ENCODE measurements around the gene C2CD2L. TPM values are rescaled to one million over a fixed set of nuclear protein-coding genes. Genes with fewer than 3 reads are reported as not detected.

C2CD2L gene
- polyA plus RNA-seq, 1 of the 3 experiments (the other 2 are of a cell fraction): 8.6 TPM

DNA sequence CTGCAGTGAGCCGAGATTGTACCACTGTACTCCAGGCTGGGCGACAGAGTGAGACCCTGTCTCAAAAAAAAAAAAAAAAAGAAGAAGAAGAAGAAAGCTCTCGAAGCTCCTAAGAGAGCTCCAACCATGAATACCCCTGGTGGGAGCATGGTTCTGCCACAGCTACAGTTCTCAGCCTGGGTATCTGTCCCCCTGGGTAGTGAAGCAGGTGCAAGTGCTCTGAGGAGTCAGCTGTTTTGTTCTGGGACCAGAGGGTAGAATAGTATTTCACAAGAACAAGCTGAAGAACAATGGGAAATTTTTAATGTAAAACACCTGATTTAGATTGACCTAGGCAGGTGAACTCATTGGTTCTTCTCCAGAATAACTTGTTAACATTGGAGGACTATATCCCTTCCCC is 45.9 kb upstream of the C2CD2L start:
- ChIA-PET CTCF (interaction anchor here (1.4 to 1.6 kb wide), 2 partner anchors 41 to 145 kb away, joined by 3 to 4 read pairs; partner anchors contain the start of gene CBL), POLR2A (interaction anchor here (0.6 kb wide), 1 partner anchor 81 kb away, joined by 3 read pairs; no protein-coding TSS in a partner anchor)
- Histone ChIP-seq H3K79me2 (ENCODE audit: insufficient read depth) (peaks cover 19% of the 10 kb centered on the region), H3K9ac (no peak overlapping the region), H3K27ac (ENCODE audit: low read depth in 2 of 2, low read length in 1 of 2) (no peak overlapping the region), H3K36me3 (replicated peaks in 1 of 2; ENCODE audit: control insufficient read depth in 1 of 2, insufficient read depth in 2 of 2, low read length in 1 of 2) (peaks cover 0 to 4% of the 10 kb centered on the region in 2 experiments), H3K27me3 (ENCODE audit: insufficient read depth) (no peaks in the 10 kb centered on the region), H3K4me1 (ENCODE audit: control insufficient read depth in 1 of 2, insufficient read depth in 2 of 2, low read depth in 1 of 2, low read length in 1 of 2) (peaks cover 4 to 6% of the 10 kb centered on the region in 2 experiments; a peak in 2 of 4 replicates), H3K9me2 (no peaks in the 10 kb centered on the region), H3F3A (replicated peaks; ENCODE audit: insufficient read depth) (peaks cover 19% of the 10 kb centered on the region), H3K4me2 (no peak overlapping the region), H3K4me3 (ENCODE audit: low read depth in 2 of 2, low read length in 1 of 2) (no peak overlapping the region), H4K20me1 (ENCODE audit: insufficient read depth) (no peaks in the 10 kb centered on the region), H2AFZ (ENCODE audit: low read depth) (no peak overlapping the region), H3K9me3 (no peaks in the 10 kb centered on the region)
- WGBS (ENCODE audit: low lambda C conversion rate): 84% methylated on average over 3 of the region's 3 CpGs
- no peak for TF ChIP-seq CHD2 (IDR thresholded peaks at IDR 0.05; ENCODE audit: low read length, partially characterized antibody)
- no peak for TF ChIP-seq RAD21 (IDR thresholded peaks at IDR 0.05; ENCODE audit: low read length)
- TF ChIP-seq FOXJ3 (CRISPR knock-in tag; IDR thresholded peaks at IDR 0.05): no peak
- TF ChIP-seq TEAD4 (IDR thresholded peaks at IDR 0.05; ENCODE audit: borderline replicate concordance, insufficient read depth): no peak
- TF ChIP-seq, protein P1, sequence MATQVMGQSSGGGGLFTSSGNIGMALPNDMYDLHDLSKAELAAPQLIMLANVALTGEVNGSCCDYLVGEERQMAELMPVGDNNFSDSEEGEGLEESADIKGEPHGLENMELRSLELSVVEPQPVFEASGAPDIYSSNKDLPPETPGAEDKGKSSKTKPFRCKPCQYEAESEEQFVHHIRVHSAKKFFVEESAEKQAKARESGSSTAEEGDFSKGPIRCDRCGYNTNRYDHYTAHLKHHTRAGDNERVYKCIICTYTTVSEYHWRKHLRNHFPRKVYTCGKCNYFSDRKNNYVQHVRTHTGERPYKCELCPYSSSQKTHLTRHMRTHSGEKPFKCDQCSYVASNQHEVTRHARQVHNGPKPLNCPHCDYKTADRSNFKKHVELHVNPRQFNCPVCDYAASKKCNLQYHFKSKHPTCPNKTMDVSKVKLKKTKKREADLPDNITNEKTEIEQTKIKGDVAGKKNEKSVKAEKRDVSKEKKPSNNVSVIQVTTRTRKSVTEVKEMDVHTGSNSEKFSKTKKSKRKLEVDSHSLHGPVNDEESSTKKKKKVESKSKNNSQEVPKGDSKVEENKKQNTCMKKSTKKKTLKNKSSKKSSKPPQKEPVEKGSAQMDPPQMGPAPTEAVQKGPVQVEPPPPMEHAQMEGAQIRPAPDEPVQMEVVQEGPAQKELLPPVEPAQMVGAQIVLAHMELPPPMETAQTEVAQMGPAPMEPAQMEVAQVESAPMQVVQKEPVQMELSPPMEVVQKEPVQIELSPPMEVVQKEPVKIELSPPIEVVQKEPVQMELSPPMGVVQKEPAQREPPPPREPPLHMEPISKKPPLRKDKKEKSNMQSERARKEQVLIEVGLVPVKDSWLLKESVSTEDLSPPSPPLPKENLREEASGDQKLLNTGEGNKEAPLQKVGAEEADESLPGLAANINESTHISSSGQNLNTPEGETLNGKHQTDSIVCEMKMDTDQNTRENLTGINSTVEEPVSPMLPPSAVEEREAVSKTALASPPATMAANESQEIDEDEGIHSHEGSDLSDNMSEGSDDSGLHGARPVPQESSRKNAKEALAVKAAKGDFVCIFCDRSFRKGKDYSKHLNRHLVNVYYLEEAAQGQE (IDR thresholded peaks at IDR 0.05; ENCODE audit: low read depth, low read length): no peak
- TF ChIP-seq GATA2 (CRISPR knock-in tag; IDR thresholded peaks at IDR 0.05): no peak
- TF ChIP-seq, protein P2, sequence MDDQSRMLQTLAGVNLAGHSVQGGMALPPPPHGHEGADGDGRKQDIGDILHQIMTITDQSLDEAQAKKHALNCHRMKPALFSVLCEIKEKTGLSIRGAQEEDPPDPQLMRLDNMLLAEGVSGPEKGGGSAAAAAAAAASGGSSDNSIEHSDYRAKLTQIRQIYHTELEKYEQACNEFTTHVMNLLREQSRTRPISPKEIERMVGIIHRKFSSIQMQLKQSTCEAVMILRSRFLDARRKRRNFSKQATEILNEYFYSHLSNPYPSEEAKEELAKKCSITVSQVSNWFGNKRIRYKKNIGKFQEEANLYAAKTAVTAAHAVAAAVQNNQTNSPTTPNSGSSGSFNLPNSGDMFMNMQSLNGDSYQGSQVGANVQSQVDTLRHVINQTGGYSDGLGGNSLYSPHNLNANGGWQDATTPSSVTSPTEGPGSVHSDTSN (IDR thresholded peaks at IDR 0.05): no peak
- TF ChIP-seq, protein P3, sequence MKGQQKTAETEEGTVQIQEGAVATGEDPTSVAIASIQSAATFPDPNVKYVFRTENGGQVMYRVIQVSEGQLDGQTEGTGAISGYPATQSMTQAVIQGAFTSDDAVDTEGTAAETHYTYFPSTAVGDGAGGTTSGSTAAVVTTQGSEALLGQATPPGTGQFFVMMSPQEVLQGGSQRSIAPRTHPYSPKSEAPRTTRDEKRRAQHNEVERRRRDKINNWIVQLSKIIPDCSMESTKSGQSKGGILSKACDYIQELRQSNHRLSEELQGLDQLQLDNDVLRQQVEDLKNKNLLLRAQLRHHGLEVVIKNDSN (IDR thresholded peaks at IDR 0.05; ENCODE audit: borderline replicate concordance, low read depth): no peak
- no peak for TF ChIP-seq JUND (IDR thresholded peaks at IDR 0.05)
- DNase-seq: no peak

DNA sequence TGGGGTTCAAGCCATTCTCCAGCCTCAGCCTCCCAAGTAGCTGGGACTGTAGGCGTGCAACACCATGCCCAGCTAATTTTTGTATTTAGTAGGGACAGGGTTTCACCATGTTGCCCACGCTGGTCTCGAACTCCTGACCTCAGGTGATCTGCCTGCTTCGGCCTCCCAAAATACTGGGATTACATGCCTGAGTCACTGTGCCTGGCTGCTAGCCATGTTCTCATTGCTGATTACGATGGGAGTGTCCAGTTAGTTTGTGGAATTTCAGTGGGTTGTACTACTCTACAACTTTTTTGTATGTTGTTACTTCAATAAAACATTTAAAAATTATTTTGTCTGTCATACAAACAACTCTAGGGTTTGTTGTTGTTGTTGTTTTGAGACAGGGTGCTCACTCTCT is 44.4 kb upstream of the C2CD2L start:
- H3K9me2 ChIP-seq: no peaks in the 10 kb centered on the region
- ChIA-PET CTCF (interaction anchor here (1.4 kb wide), 1 partner anchor 40 kb away, joined by 3 read pairs; no protein-coding TSS in a partner anchor), POLR2A (no interaction called here)
- peaks cover 4 to 9% of the 10 kb centered on the region in 2 experiments; a peak in 2 of 4 replicates for H3K4me1 ChIP-seq (ENCODE audit: control insufficient read depth in 1 of 2, insufficient read depth in 2 of 2, low read depth in 1 of 2, low read length in 1 of 2)
- H3K27me3 ChIP-seq (ENCODE audit: insufficient read depth): no peaks in the 10 kb centered on the region
- DNase-seq: no peak
- H3K4me3 ChIP-seq (ENCODE audit: low read depth in 2 of 2, low read length in 1 of 2): no peak overlapping the region
- H3K9me3 ChIP-seq: no peaks in the 10 kb centered on the region
- no peaks in the 10 kb centered on the region for H4K20me1 ChIP-seq (ENCODE audit: insufficient read depth)
- H3K27ac ChIP-seq (ENCODE audit: low read depth in 2 of 2, low read length in 1 of 2): no peak overlapping the region
- H3K4me2 ChIP-seq: no peak overlapping the region
- H3K79me2 ChIP-seq (ENCODE audit: insufficient read depth): peaks cover 22% of the 10 kb centered on the region
- H3K9ac ChIP-seq: no peak overlapping the region
- H2AFZ ChIP-seq (ENCODE audit: low read depth): no peak overlapping the region
- 83% methylated on average over 5 of the region's 5 CpGs for WGBS (ENCODE audit: low lambda C conversion rate)
- peaks cover 23% of the 10 kb centered on the region for H3F3A ChIP-seq (replicated peaks; ENCODE audit: insufficient read depth)
- H3K36me3 ChIP-seq (replicated peaks in 1 of 2; ENCODE audit: control insufficient read depth in 1 of 2, insufficient read depth in 2 of 2, low read length in 1 of 2): peaks cover 0 to 4% of the 10 kb centered on the region in 2 experiments
- no peak for TF ChIP-seq NFIC (IDR thresholded peaks at IDR 0.05; ENCODE audit: borderline replicate concordance)
- TF ChIP-seq POLR2AphosphoS5 (IDR thresholded peaks at IDR 0.05; ENCODE audit: low read depth, low read length): no peak
- TF ChIP-seq, protein P1 (IDR thresholded peaks at IDR 0.05; ENCODE audit: low read depth, low read length): no peak
- TF ChIP-seq, protein P2 (IDR thresholded peaks at IDR 0.05): no peak
- no peak for TF ChIP-seq YY1 (IDR thresholded peaks at IDR 0.05; ENCODE audit: low read depth)
- TF ChIP-seq, protein P4, sequence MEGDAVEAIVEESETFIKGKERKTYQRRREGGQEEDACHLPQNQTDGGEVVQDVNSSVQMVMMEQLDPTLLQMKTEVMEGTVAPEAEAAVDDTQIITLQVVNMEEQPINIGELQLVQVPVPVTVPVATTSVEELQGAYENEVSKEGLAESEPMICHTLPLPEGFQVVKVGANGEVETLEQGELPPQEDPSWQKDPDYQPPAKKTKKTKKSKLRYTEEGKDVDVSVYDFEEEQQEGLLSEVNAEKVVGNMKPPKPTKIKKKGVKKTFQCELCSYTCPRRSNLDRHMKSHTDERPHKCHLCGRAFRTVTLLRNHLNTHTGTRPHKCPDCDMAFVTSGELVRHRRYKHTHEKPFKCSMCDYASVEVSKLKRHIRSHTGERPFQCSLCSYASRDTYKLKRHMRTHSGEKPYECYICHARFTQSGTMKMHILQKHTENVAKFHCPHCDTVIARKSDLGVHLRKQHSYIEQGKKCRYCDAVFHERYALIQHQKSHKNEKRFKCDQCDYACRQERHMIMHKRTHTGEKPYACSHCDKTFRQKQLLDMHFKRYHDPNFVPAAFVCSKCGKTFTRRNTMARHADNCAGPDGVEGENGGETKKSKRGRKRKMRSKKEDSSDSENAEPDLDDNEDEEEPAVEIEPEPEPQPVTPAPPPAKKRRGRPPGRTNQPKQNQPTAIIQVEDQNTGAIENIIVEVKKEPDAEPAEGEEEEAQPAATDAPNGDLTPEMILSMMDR (IDR thresholded peaks at IDR 0.05): no peak
- no peak for TF ChIP-seq SMC3 (IDR thresholded peaks at IDR 0.05; ENCODE audit: low read depth, low read length)

All from SK-N-SH (cell line).